ENCODE results near the gene MEP1B. TPM values are rescaled to one million over a fixed set of nuclear protein-coding genes. Genes with fewer than 3 reads are reported as not detected.

Gene MEP1B
- total and polyA plus RNA-seq, 5 experiments from 2014 or later, result 0.30 TPM; not detected in 4

DNA sequence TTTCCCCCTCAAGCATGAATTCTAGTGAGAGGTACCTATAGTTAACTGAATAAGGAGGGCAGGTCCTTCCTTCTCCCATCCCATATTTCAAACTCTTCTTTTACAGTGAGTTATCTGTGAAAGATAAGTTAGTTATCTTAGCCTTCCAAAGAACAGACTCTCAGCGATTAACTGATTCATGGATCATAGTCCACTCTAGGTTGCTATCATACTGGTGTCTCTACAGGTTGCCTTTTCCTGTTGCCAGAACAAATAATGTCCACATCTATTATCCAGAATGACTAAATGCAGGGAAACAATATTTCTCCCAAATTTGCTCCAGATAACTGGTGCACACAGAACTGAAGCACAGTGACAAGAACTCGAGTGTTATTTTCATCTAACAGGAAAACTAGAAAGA, 68.3 kb downstream of the MEP1B start:
- H3K27ac Mint-ChIP-seq, result no peak overlapping the region
- H3K4me3 Mint-ChIP-seq, result no peak overlapping the region
- no peaks in the 10 kb centered on the region for H3K4me1 Mint-ChIP-seq
- no peaks in the 10 kb centered on the region for H3K36me3 Mint-ChIP-seq
- DNase-seq (no peak), ATAC-seq (no peak)
- H3K27me3 Mint-ChIP-seq, result peaks cover 18 to 44% (median 30%) of the 10 kb centered on the region in 5 donors
- POLR2A ChIA-PET, result no interaction called here
- H3K9me3 Mint-ChIP-seq, result no peaks in the 10 kb centered on the region

- Mint-ChIP-seq H3K4me3 (no peak overlapping the region), H3K27ac (no peak overlapping the region), H3K4me1 (no peaks in the 10 kb centered on the region), H3K27me3 (peaks cover 18 to 50% (median 30%) of the 10 kb centered on the region in 5 donors), H3K36me3 (no peaks in the 10 kb centered on the region), H3K9me3 (no peaks in the 10 kb centered on the region)
- POLR2A ChIA-PET, result no interaction called here
- DNase-seq (no peak), ATAC-seq (no peak)
These were observed 68.8 kb downstream of the MEP1B start for GRCh38 chr18:32258558-32259204.

GRCh38 chr18:32259553-32259952, 69.7 kb downstream of the MEP1B start:
- Mint-ChIP-seq H3K27ac (no peak overlapping the region), H3K4me1 (no peaks in the 10 kb centered on the region), H3K36me3 (no peaks in the 10 kb centered on the region), H3K27me3 (peaks cover 18 to 50% (median 28%) of the 10 kb centered on the region in 5 donors), H3K9me3 (no peaks in the 10 kb centered on the region), H3K4me3 (no peak overlapping the region)
- POLR2A ChIA-PET, result interaction anchor here (0.6 kb wide), 1 partner anchor 59 kb away, joined by 3 read pairs; no protein-coding TSS in a partner anchor
- ATAC-seq (no peak), DNase-seq (no peak)

DNA sequence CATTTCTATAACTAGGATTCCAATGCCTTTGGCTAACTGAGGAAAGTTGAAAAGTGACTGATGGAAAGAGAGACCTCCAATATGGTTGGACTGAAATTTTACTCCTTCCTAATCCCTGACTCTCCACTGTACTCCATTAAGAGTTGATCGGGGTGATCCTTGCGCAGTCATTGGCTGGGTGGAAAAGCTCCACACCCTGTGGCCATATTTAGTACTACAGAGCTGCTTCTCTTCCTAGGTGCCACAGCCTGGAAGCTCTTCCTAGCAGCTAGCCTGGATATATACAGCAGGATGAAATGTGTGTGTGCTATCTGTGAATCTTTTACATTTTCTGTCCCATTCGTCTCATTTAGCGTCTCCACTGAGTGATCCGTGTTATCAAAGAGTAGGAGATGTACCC, 71.2 kb downstream of the MEP1B start:
- ATAC-seq, result no peak
- Mint-ChIP-seq H3K4me1 (no peaks in the 10 kb centered on the region), H3K36me3 (no peaks in the 10 kb centered on the region)

GRCh38 chr18:32262092-32262491, 72.3 kb downstream of the MEP1B start:
- no peak overlapping the region for H3K4me3 Mint-ChIP-seq
- no peak for ATAC-seq
- peaks cover 12 to 37% (median 16%) of the 10 kb centered on the region in 5 donors for H3K27me3 Mint-ChIP-seq
- H3K9me3 Mint-ChIP-seq, result no peaks in the 10 kb centered on the region
- DNase-seq, result no peak
- H3K27ac Mint-ChIP-seq, result no peak overlapping the region
- H3K4me1 Mint-ChIP-seq, result no peaks in the 10 kb centered on the region
- POLR2A ChIA-PET, result no interaction called here
- H3K36me3 Mint-ChIP-seq, result no peaks in the 10 kb centered on the region

More for the DNA sequence above, 71.2 kb downstream of the MEP1B start:
- Mint-ChIP-seq H3K27ac (no peak overlapping the region), H3K4me3 (no peak overlapping the region), H3K27me3 (peaks cover 16 to 48% (median 23%) of the 10 kb centered on the region in 5 donors), H3K9me3 (no peaks in the 10 kb centered on the region)
- POLR2A ChIA-PET, result no interaction called here
- DNase-seq, result no peak

- no peak overlapping the region for H3K4me3 Mint-ChIP-seq
- POLR2A ChIA-PET, result no interaction called here
- no peaks in the 10 kb centered on the region for H3K9me3 Mint-ChIP-seq
- no peaks in the 10 kb centered on the region for H3K36me3 Mint-ChIP-seq
- no peaks in the 10 kb centered on the region for H3K4me1 Mint-ChIP-seq
- ATAC-seq (no peak), DNase-seq (no peak)
- H3K27ac Mint-ChIP-seq, result no peak overlapping the region
- peaks cover 6 to 30% (median 16%) of the 10 kb centered on the region in 5 donors for H3K27me3 Mint-ChIP-seq
These were observed 74.6 kb downstream of the MEP1B start for GRCh38 chr18:32264401-32264800.

- POLR2A ChIA-PET, result no interaction called here
- Mint-ChIP-seq H3K27ac (no peak overlapping the region), H3K27me3 (peaks cover 2 to 23% (median 16%) of the 10 kb centered on the region in 5 donors), H3K4me1 (no peaks in the 10 kb centered on the region), H3K9me3 (no peaks in the 10 kb centered on the region), H3K4me3 (no peak overlapping the region), H3K36me3 (no peaks in the 10 kb centered on the region)
- DNase-seq (no peak), ATAC-seq (no peak)
These were observed 77.6 kb downstream of the MEP1B start for GRCh38 chr18:32267463-32267862.

Other genes starting within 250 kb of the MEP1B start
- gene TRAPPC8, start 246.9 kb upstream of the MEP1B start, total RNA-seq, result 10 to 100 TPM; 60.2 to 62.7 TPM
- 10 to 100 TPM; 13.2 to 18.6 (median 14.0) TPM for gene TRAPPC8, start 246.9 kb upstream of the MEP1B start, polyA plus RNA-seq
- 10 to 100 TPM; 46.3 to 49.7 TPM for gene RNF125, start 171.2 kb upstream of the MEP1B start, total RNA-seq
- 10 to 100 TPM; 49.1 to 62.1 (median 60.9) TPM for gene RNF125, start 171.2 kb upstream of the MEP1B start, polyA plus RNA-seq
- gene RNF138, start 98.2 kb upstream of the MEP1B start, total RNA-seq, result 10 to 100 TPM; 78.3 to 90.1 TPM
- gene RNF138, start 98.2 kb upstream of the MEP1B start, polyA plus RNA-seq, result 100 to 1,000 TPM; 109 to 125 (median 113) TPM